ENCODE data around the gene RANGAP1. TPM values are rescaled to one million over a fixed set of nuclear protein-coding genes. Genes with fewer than 3 reads are reported as not detected.
"Not testable (repeated sequence)": the region's sequence is repeated elsewhere in the genome, so short reads cannot be mapped to it uniquely, and the experiment has no call there.

Gene RANGAP1
- polyA plus RNA-seq, 4 donors, result 27.5 to 62.3 (median 34.0) TPM

DNA sequence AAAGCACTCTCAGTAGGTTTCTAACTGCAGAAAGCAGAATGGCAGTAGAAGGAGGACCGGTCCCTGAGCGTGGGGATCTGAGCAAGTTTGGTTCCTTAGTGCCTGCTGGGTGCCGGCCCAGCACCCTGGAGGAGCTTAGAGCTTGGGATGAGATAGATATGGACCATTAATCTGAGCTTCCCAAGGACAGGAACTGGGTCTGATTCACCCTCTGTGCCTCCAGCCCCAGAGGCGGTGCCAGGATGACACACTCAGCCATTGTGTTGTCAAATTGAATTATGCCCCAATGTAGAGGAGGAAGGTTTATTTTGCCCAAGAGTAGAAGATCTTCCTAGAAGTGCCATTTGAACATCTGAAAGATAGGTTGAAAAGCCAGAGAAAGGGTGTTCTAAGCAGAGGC lies 19.7 kb upstream of the RANGAP1 start:
- no peak for DNase-seq
- WGBS, 3 donors, result 90 to 100% (median 91%) methylated on average over 4 of the region's 4 CpGs
- FAIRE-seq, result no peak

DNA sequence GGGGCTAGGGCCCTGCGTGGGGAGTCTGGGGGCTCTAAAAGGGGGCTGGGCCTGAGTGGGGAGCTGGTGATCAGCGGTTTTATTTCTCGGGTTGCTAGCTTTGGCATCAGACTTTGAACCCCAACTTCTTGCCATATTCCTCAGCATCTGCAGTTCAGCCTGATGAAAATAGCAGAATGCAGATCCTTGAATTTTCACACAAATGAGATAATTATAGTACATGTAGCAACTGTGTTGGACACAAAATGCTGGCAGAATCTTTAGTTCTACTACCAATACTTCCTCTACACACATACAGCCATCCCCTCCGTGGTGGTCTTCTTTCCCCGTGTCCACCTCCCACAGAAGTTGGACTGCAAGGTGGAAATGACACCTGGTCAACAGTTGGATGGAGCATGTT lies 16.8 kb upstream of the RANGAP1 start:
- DNase-seq (peak in 1 of 2 donors; percentile 46), FAIRE-seq (no peak)
- Histone ChIP-seq H3K4me1 (ENCODE audit: control insufficient read depth in 3 of 3, insufficient read depth in 2 of 3, low read depth in 1 of 3, low read length in 2 of 3) (peaks cover 8 to 33% (median 15%) of the 10 kb centered on the region in 3 donors), H3K27me3 (ENCODE audit: control insufficient read depth in 3 of 3, insufficient read depth in 3 of 3, low read length in 3 of 3) (no peaks in the 10 kb centered on the region), H3K27ac (ENCODE audit: low read depth in 1 of 3, low read length in 2 of 3) (peak overlapping the region; percentile 75 to 82 (median 76)), H3K9me3 (ENCODE audit: control insufficient read depth in 2 of 2, insufficient read depth in 1 of 2, low read depth in 1 of 2, low read length in 1 of 2) (no peaks in the 10 kb centered on the region), H3K36me3 (ENCODE audit: control insufficient read depth in 3 of 3, insufficient read depth in 2 of 3, low read depth in 1 of 3, low read length in 3 of 3) (peaks cover 0 to 22% (median 4%) of the 10 kb centered on the region in 3 donors), H3K4me3 (ENCODE audit: low read depth in 1 of 3, low read length in 3 of 3) (peak overlapping the region; percentile 82 to 98 (median 91))
- 5 to 9% (median 8%) methylated on average over 5 of the region's 5 CpGs for WGBS, 3 donors

More for the DNA sequence above, 19.7 kb upstream of the RANGAP1 start:
- H3K4me3 ChIP-seq (ENCODE audit: low read depth in 1 of 3, low read length in 3 of 3), result no peak overlapping the region
- peaks cover 0 to 33% (median 5%) of the 10 kb centered on the region in 3 donors for H3K36me3 ChIP-seq (ENCODE audit: control insufficient read depth in 3 of 3, insufficient read depth in 2 of 3, low read depth in 1 of 3, low read length in 3 of 3)
- no peaks in the 10 kb centered on the region for H3K27me3 ChIP-seq (ENCODE audit: control insufficient read depth in 3 of 3, insufficient read depth in 3 of 3, low read length in 3 of 3)
- H3K4me1 ChIP-seq (ENCODE audit: control insufficient read depth in 3 of 3, insufficient read depth in 2 of 3, low read depth in 1 of 3, low read length in 2 of 3), result peaks cover 10 to 41% (median 17%) of the 10 kb centered on the region in 3 donors
- no peaks in the 10 kb centered on the region for H3K9me3 ChIP-seq (ENCODE audit: control insufficient read depth in 2 of 2, insufficient read depth in 1 of 2, low read depth in 1 of 2, low read length in 1 of 2)
- peak overlapping the region in 1 of 3 donors; percentile 32 for H3K27ac ChIP-seq (ENCODE audit: low read depth in 1 of 3, low read length in 2 of 3)

- FAIRE-seq (no peak), DNase-seq (peak in 1 of 2 donors; percentile 54)
- peak overlapping the region; percentile 82 to 98 (median 91) for H3K4me3 ChIP-seq (ENCODE audit: low read depth in 1 of 3, low read length in 3 of 3)
- H3K27me3 ChIP-seq (ENCODE audit: control insufficient read depth in 3 of 3, insufficient read depth in 3 of 3, low read length in 3 of 3), result no peaks in the 10 kb centered on the region
- peaks cover 0 to 3% of the 10 kb centered on the region in 2 donors for H3K9me3 ChIP-seq (ENCODE audit: control insufficient read depth in 2 of 2, insufficient read depth in 1 of 2, low read depth in 1 of 2, low read length in 1 of 2)
- 0 to 1% (median 0%) methylated on average over 18 to 60 of the region's 60 CpGs for WGBS, 3 donors
- H3K27ac ChIP-seq (ENCODE audit: low read depth in 1 of 3, low read length in 2 of 3), result peak overlapping the region; percentile 75 to 82 (median 76)
- H3K4me1 ChIP-seq (ENCODE audit: control insufficient read depth in 3 of 3, insufficient read depth in 2 of 3, low read depth in 1 of 3, low read length in 2 of 3), result peaks cover 6 to 26% (median 11%) of the 10 kb centered on the region in 3 donors
- peaks cover 0 to 19% (median 0%) of the 10 kb centered on the region in 3 donors for H3K36me3 ChIP-seq (ENCODE audit: control insufficient read depth in 3 of 3, insufficient read depth in 2 of 3, low read depth in 1 of 3, low read length in 3 of 3)
Measured at GRCh38 chr22:41302021-41302767, 16.2 kb upstream of the RANGAP1 start.

GRCh38 chr22:41301085-41302020 lies 15.4 kb upstream of the RANGAP1 start, which contains the start of gene ZC3H7B:
Gene ZC3H7B (plus strand): TSS chr22:41301525. CDS start chr22:41320661, 19,136 bp downstream.
- peaks cover 0 to 4% of the 10 kb centered on the region in 2 donors for H3K9me3 ChIP-seq (ENCODE audit: control insufficient read depth in 2 of 2, insufficient read depth in 1 of 2, low read depth in 1 of 2, low read length in 1 of 2)
- FAIRE-seq (no peak), DNase-seq (peak; percentile 84 to 91)
- no peaks in the 10 kb centered on the region for H3K27me3 ChIP-seq (ENCODE audit: control insufficient read depth in 3 of 3, insufficient read depth in 3 of 3, low read length in 3 of 3)
- H3K4me3 ChIP-seq (ENCODE audit: low read depth in 1 of 3, low read length in 3 of 3), result peak within 1 kb of the TSS; percentile 82 to 98 (median 91)
- peak within 1 kb of the TSS; percentile 75 to 82 (median 76) for H3K27ac ChIP-seq (ENCODE audit: low read depth in 1 of 3, low read length in 2 of 3)
- WGBS, 3 donors, result 0 to 1% (median 0%) methylated on average over 57 to 74 of the region's 74 CpGs
- peaks cover 0 to 13% (median 0%) of the 10 kb centered on the region in 3 donors for H3K36me3 ChIP-seq (ENCODE audit: control insufficient read depth in 3 of 3, insufficient read depth in 2 of 3, low read depth in 1 of 3, low read length in 3 of 3)
- peaks cover 6 to 22% (median 11%) of the 10 kb centered on the region in 3 donors for H3K4me1 ChIP-seq (ENCODE audit: control insufficient read depth in 3 of 3, insufficient read depth in 2 of 3, low read depth in 1 of 3, low read length in 2 of 3)

- Histone ChIP-seq H3K36me3 (ENCODE audit: control insufficient read depth in 3 of 3, insufficient read depth in 2 of 3, low read depth in 1 of 3, low read length in 3 of 3) (peaks cover 0 to 11% (median 0%) of the 10 kb centered on the region in 3 donors), H3K4me1 (ENCODE audit: control insufficient read depth in 3 of 3, insufficient read depth in 2 of 3, low read depth in 1 of 3, low read length in 2 of 3) (peaks cover 6 to 22% (median 11%) of the 10 kb centered on the region in 3 donors), H3K9me3 (ENCODE audit: control insufficient read depth in 2 of 2, insufficient read depth in 1 of 2, low read depth in 1 of 2, low read length in 1 of 2) (peaks cover 0 to 4% of the 10 kb centered on the region in 2 donors), H3K27ac (ENCODE audit: low read depth in 1 of 3, low read length in 2 of 3) (peak overlapping the region in 2 of 3 donors; percentile 62 to 76), H3K27me3 (ENCODE audit: control insufficient read depth in 3 of 3, insufficient read depth in 3 of 3, low read length in 3 of 3) (no peaks in the 10 kb centered on the region), H3K4me3 (ENCODE audit: low read depth in 1 of 3, low read length in 3 of 3) (peak overlapping the region; percentile 82 to 98 (median 91))
- WGBS, 3 donors, result 17 to 48% (median 25%) methylated on average over 7 of the region's 7 CpGs
- FAIRE-seq (no peak), DNase-seq (peak; percentile 40 to 43)
Measured at GRCh38 chr22:41300661-41301060, 14.7 kb upstream of the RANGAP1 start.

- Histone ChIP-seq H3K9me3 (ENCODE audit: control insufficient read depth in 2 of 2, insufficient read depth in 1 of 2, low read depth in 1 of 2, low read length in 1 of 2) (peaks cover 0 to 4% of the 10 kb centered on the region in 2 donors), H3K4me1 (ENCODE audit: control insufficient read depth in 3 of 3, insufficient read depth in 2 of 3, low read depth in 1 of 3, low read length in 2 of 3) (peaks cover 0 to 6% (median 4%) of the 10 kb centered on the region in 3 donors), H3K27ac (ENCODE audit: low read depth in 1 of 3, low read length in 2 of 3) (no peak overlapping the region), H3K27me3 (ENCODE audit: control insufficient read depth in 3 of 3, insufficient read depth in 3 of 3, low read length in 3 of 3) (no peaks in the 10 kb centered on the region), H3K36me3 (ENCODE audit: control insufficient read depth in 3 of 3, insufficient read depth in 2 of 3, low read depth in 1 of 3, low read length in 3 of 3) (no peaks in the 10 kb centered on the region), H3K4me3 (ENCODE audit: low read depth in 1 of 3, low read length in 3 of 3) (no peak overlapping the region)
- DNase-seq, result no peak
- FAIRE-seq, result no peak
- 87 to 92% (median 89%) methylated on average over 9 of the region's 9 CpGs for WGBS, 3 donors
Measured at GRCh38 chr22:41296826-41297667, 11.1 kb upstream of the RANGAP1 start.

- WGBS, 3 donors, result 79 to 100% methylated on average over 2 to 19 of the region's 28 CpGs; no CpG with 5 or more reads in 1 of the 3 donors
- not testable (repeated sequence) for H3K27me3 ChIP-seq (ENCODE audit: control insufficient read depth in 3 of 3, insufficient read depth in 3 of 3, low read length in 3 of 3); H3K4me1 ChIP-seq (ENCODE audit: control insufficient read depth in 3 of 3, insufficient read depth in 2 of 3, low read depth in 1 of 3, low read length in 2 of 3); H3K4me3 ChIP-seq (ENCODE audit: low read depth in 1 of 3, low read length in 3 of 3); H3K36me3 ChIP-seq (ENCODE audit: control insufficient read depth in 3 of 3, insufficient read depth in 2 of 3, low read depth in 1 of 3, low read length in 3 of 3); FAIRE-seq; H3K9me3 ChIP-seq (ENCODE audit: control insufficient read depth in 2 of 2, insufficient read depth in 1 of 2, low read depth in 1 of 2, low read length in 1 of 2); DNase-seq; H3K27ac ChIP-seq (ENCODE audit: low read depth in 1 of 3, low read length in 2 of 3)
Measured at GRCh38 chr22:41294816-41295215, 8.8 kb upstream of the RANGAP1 start.

Data from small intestine (tissue), 7 donors.